ENCODE results near the gene FBXO44. TPM values are rescaled to one million over a fixed set of nuclear protein-coding genes. Genes with fewer than 3 reads are reported as not detected.

The FBXO44 gene
- polyA plus RNA-seq, 2 of the 4 experiments (the other 2 are of a cell fraction): 10.4 to 26.9 TPM

- no peaks in the 10 kb centered on the region for H3K9me3 ChIP-seq
- ChIA-PET POLR2A (no interaction called here), CTCF (interaction anchor here (1.3 to 2.2 kb wide), 2 partner anchors 28 to 58 kb away, joined by 3 to 14 read pairs; no protein-coding TSS in a partner anchor)
- ATAC-seq (no peak), DNase-seq (ENCODE audit: low read depth in 1 of 2, low spot score in 1 of 2) (no peak), FAIRE-seq (no peak)
- no peak overlapping the region for H3K27ac ChIP-seq
- H3K4me1 ChIP-seq: no peaks in the 10 kb centered on the region
- H3K4me3 ChIP-seq: peak overlapping the region; percentile 33; the same call in 2 of the 3 replicates
- H3K4me2 ChIP-seq: peak overlapping the region; percentile 76
- 34% methylated on average over 27 of the region's 64 CpGs for WGBS (ENCODE audit: missing lambda C conversion rate)
- TF ChIP-seq CBX2 (IDR thresholded peaks at IDR 0.05; ENCODE audit: borderline replicate concordance, low read depth): no peak
- no peak for TF ChIP-seq JUNB (IDR thresholded peaks at IDR 0.05)
- TF ChIP-seq MAZ (IDR thresholded peaks at IDR 0.05; ENCODE audit: borderline replicate concordance, low read depth, low read length): no peak
- TF ChIP-seq USF2 (IDR thresholded peaks at IDR 0.05): no peak
- no peak for TF ChIP-seq CTCF (IDR thresholded peaks at IDR 0.05)
- TF ChIP-seq TP53 (CRISPR knock-in tag; IDR thresholded peaks at IDR 0.05): no peak
- TF ChIP-seq JUN (IDR thresholded peaks at IDR 0.05): no peak
- no peak for TF ChIP-seq E2F6 (IDR thresholded peaks at IDR 0.05; ENCODE audit: borderline replicate concordance, low read depth)
- TF ChIP-seq GATA3 (IDR thresholded peaks at IDR 0.05; ENCODE audit: borderline replicate concordance): no peak
- TF ChIP-seq ZSCAN20 (CRISPR knock-in tag; IDR thresholded peaks at IDR 0.05): no peak
- no peak for TF ChIP-seq SMC3 (IDR thresholded peaks at IDR 0.05)
- TF ChIP-seq HEYL (CRISPR knock-in tag; IDR thresholded peaks at IDR 0.05): no peak
- no peak for TF ChIP-seq MAFK (IDR thresholded peaks at IDR 0.05; ENCODE audit: partially characterized antibody)
- no peak for TF ChIP-seq ATOH8 (CRISPR knock-in tag; IDR thresholded peaks at IDR 0.05; ENCODE audit: low read depth)
- no peak for TF ChIP-seq POLR2A (IDR thresholded peaks at IDR 0.05; ENCODE audit: low read length)
- no peak for TF ChIP-seq CHD4 (IDR thresholded peaks at IDR 0.05; ENCODE audit: borderline replicate concordance)
- TF ChIP-seq KDM1A (IDR thresholded peaks at IDR 0.05; ENCODE audit: low read depth): no peak
- no peak for TF ChIP-seq NPAS2 (CRISPR knock-in tag; IDR thresholded peaks at IDR 0.05; ENCODE audit: borderline replicate concordance)
- no peak for TF ChIP-seq MYC (IDR thresholded peaks at IDR 0.05; ENCODE audit: borderline replicate concordance, low read length)
Observed at GRCh38 chr1:11690397-11691301, 36.0 kb downstream of the FBXO44 start.

GRCh38 chr1:11691302-11691914 lies 36.7 kb downstream of the FBXO44 start, which contains the start of gene DRAXIN:
Gene DRAXIN, plus strand, starts transcription at chr1:11691710. Its CDS starts 14,549 bp downstream, at chr1:11706259.
- CTCF ChIA-PET: interaction anchor here (2.2 kb wide), 1 partner anchor 27 kb away, joined by 14 read pairs; no protein-coding TSS in a partner anchor
- H3K9me3 ChIP-seq: no peaks in the 10 kb centered on the region
- TF ChIP-seq MAZ (IDR thresholded peaks at IDR 0.05; ENCODE audit: borderline replicate concordance, low read depth, low read length) (no peak), KDM5A (IDR thresholded peaks at IDR 0.05) (no peak), RAD21 (conservative IDR thresholded peaks at IDR 0.05 in 1 of 2, IDR thresholded peaks at IDR 0.05 in 1 of 2) (no peak), POLR2AphosphoS2 (conservative IDR thresholded peaks at IDR 0.05; ENCODE audit: low read length) (no peak), MYC (IDR thresholded peaks at IDR 0.05; ENCODE audit: borderline replicate concordance, low read length) (no peak), NPAS2 (CRISPR knock-in tag; IDR thresholded peaks at IDR 0.05; ENCODE audit: borderline replicate concordance) (no peak)
- H3K4me2 ChIP-seq: peak within 1 kb of the TSS; percentile 76
- DNase-seq (ENCODE audit: low read depth in 1 of 2, low spot score in 1 of 2) (no peak), ATAC-seq (no peak; a peak in 1 of 6 replicates), FAIRE-seq (no peak)
- H3K4me1 ChIP-seq: no peaks in the 10 kb centered on the region
- POLR2A ChIA-PET: no interaction called here
- no peak within 1 kb of the TSS for H3K27ac ChIP-seq
- H3K4me3 ChIP-seq: peak within 1 kb of the TSS; percentile 33; the same call in 2 of the 3 replicates
- WGBS (ENCODE audit: missing lambda C conversion rate): no CpG with 5 or more reads among the region's 78 CpGs
